ENCODE measurements around the gene CDC42EP2.

- TF ChIP-seq POLR2A (IDR thresholded peaks at IDR 0.05; ENCODE audit: low read length) (no peak), GATA1 (IDR thresholded peaks at IDR 0.05; ENCODE audit: low read depth, low read length) (no peak)
Measured at GRCh38 chr11:65334696-65335295, 20.1 kb downstream of the CDC42EP2 start.
